GM18526 (cell line): ENCODE data around the gene GSG1.

Source experiments
- POLR2A ChIP-seq: IDR thresholded peaks from 3 replicates; pipeline ENCODE4 v1.6.1; 2011; ENCODE audit not compliant: insufficient read length; ENCODE audit errors: extremely low read depth

The GSG1 gene

GRCh38 chr12:13128291-13128965 lies 25.0 kb upstream of the GSG1 start:
- TF ChIP-seq POLR2A = no peak

GRCh38 chr12:13127444-13127843 lies 24.0 kb upstream of the GSG1 start:
- TF ChIP-seq POLR2A = no peak

GRCh38 chr12:13126494-13126893 lies 23.0 kb upstream of the GSG1 start:
- no peak for TF ChIP-seq POLR2A

GRCh38 chr12:13125996-13126395 lies 22.5 kb upstream of the GSG1 start:
- TF ChIP-seq POLR2A = no peak

GRCh38 chr12:13124656-13125505 lies 21.4 kb upstream of the GSG1 start:
- TF ChIP-seq POLR2A = no peak

GRCh38 chr12:13121568-13121967 lies 18.1 kb upstream of the GSG1 start:
- TF ChIP-seq POLR2A = no peak

GRCh38 chr12:13120413-13120812 lies 16.9 kb upstream of the GSG1 start:
- TF ChIP-seq POLR2A = no peak

- TF ChIP-seq POLR2A = no peak
These were observed 16.4 kb upstream of the GSG1 start for GRCh38 chr12:13119826-13120225.

DNA sequence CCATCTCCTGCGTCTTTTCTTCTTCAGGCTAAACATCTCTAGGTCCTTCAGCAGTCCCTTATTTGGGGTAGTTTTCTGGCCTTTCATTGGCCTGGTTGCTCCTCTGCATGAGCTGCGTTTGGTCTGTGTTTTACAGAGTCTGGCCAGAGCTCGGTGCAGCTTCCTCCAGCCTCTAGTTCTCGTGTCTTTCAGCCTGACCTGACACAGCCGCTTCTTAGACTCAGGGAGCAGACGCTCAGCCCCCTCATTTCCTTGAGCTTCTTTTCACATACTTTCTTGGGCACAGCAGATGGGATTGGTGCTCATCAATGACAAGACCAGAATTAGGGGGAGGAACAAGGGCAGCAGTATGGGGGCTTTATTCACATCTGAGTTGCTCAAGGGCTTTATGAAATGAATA lies 13.6 kb upstream of the GSG1 start:
- no peak for TF ChIP-seq POLR2A

DNA sequence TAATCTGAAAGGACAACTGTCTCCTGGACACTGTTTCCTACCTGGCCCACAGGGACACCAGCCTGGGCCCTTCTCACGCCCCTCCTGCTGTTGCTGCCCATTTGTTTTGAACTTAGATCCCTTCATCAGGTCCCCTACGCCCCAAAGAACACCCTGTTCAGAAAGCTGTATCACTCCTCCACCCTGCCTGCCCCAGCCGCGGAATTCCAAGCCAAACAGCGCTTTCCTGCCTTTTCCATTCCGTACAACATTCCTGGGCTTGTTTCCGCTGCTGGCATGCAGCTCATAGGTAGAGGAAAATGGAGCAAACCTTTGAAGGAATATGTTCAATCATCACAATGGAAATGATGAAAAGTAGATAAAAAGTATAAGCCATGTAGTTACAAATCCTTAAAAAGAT lies 12.8 kb upstream of the GSG1 start:
- TF ChIP-seq POLR2A = no peak

DNA sequence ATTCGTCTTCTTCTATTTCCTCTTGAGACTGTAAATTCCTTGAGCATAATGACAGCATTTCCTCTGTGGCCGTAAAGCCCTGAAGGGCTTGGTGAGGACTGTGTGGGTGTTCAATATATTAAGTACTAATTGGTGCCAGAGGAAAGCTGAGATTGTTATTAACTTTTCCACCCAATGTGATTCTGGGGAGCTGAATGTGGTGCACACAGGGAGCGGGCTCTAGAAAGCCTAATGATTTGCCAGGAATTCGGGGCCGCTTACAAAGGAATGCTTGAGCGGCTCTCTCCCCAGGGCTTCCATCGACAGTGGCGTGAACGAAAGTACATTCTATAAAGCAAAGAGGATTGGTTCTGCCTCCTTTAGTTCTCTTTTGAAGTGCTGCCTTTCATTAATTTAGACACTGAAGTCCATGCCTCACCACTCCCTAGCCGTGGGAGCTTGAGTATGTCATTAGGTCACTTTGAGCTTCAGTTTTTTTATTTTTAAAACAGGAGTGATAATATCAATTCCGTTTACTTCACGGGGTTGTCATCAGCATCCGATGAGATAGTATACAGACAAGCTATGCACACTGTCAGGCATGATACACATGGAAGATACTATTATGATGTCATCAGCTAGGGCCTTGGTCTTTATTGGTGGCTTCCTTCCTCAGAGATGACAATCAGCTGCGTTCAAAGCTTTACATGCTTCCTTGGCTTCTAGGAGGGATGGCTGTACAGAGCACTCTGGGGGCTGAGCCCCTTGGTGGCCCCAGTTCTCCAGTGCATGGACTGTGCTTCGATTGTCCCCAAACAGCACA lies 11.0 kb upstream of the GSG1 start:
- no peak for TF ChIP-seq POLR2A

- TF ChIP-seq POLR2A = no peak
These were observed 9.5 kb upstream of the GSG1 start for GRCh38 chr12:13112968-13113367.

DNA sequence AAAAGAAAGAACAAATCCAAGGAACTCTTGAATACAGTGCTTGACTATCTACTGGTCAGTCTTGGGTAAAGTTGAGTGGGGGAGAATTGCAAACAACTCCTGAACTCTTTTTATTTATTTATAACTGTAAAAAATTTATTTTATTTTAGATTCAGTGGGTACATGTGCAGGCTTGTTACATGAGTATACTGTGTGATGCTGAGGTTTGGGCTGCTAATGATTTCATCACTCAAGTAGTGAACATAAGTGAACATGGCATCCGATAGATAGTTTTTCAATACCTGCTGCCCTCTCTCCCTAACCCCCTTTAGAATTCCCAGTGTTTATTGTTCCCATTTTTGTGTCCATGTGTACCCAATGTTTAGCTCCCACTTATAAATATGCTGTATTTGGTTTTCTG lies 3.2 kb upstream of the GSG1 start:
- no peak for TF ChIP-seq POLR2A

DNA sequence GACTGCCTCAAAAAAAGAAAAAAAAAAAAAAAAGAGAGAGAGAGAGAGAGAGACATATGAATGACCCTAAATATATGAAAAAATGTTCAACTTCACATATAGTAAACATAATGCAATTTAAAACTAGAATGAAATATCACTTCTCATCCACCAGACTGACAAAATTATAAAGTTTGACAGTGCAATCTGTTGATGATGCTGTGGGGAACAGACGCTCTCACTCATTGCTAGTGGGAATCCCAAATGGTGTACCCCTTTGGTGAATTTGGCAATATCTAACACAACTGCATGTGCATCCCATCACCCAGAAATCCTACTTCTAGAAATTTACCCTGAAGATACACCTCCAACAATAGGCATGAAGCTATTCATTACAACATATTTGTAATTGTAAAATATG lies 2.3 kb upstream of the GSG1 start:
- no peak for TF ChIP-seq POLR2A

DNA sequence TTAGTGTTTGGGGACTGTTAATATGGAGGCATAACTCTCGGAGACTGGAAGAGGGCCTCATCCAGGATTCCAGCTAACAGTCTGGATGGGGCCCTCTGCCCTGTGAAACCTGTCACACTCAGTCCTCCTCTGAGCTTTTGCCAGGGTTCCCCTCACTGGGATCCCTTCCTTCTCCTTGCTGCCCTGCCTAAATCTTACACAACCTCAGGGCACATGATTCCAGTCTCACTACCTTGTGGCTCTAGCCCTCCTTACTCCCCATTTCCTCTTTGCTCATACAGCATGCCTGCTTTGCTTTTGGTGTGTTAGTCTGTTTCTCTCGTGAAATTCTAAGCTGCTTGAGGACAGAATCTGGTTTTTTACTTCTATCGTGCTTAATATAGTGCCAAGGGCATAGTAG lies 942 bp upstream of the GSG1 start:
- TF ChIP-seq POLR2A = no peak
